NCI-H446 treated with DMSO at 0.1 percent for 48 hours (cell line): ENCODE results near the gene C10orf105.

Experiments used
- DNase-seq: peaks from one replicate; lab custom pipeline; 2025; lab: John Stamatoyannopoulos, UW

The C10orf105 gene

GRCh38 chr10:71697938-71698709 is 21.5 kb downstream of the C10orf105 start:
- DNase-seq = no peak

- no peak for DNase-seq
Measured at GRCh38 chr10:71696628-71697326, 22.8 kb downstream of the C10orf105 start.

GRCh38 chr10:71695502-71696476 is 23.8 kb downstream of the C10orf105 start:
- DNase-seq = no peak

GRCh38 chr10:71694567-71694968 is 25.0 kb downstream of the C10orf105 start:
- no peak for DNase-seq

GRCh38 chr10:71694039-71694501 is 25.5 kb downstream of the C10orf105 start:
- DNase-seq = no peak

- no peak for DNase-seq
Measured at GRCh38 chr10:71693377-71693776, 26.2 kb downstream of the C10orf105 start.

GRCh38 chr10:71692598-71693306 is 26.8 kb downstream of the C10orf105 start:
- DNase-seq = no peak

GRCh38 chr10:71691405-71691804 is 28.2 kb downstream of the C10orf105 start:
- DNase-seq = no peak

GRCh38 chr10:71690094-71690720 is 29.4 kb downstream of the C10orf105 start:
- no peak for DNase-seq

GRCh38 chr10:71688256-71688655 is 31.3 kb downstream of the C10orf105 start:
- no peak for DNase-seq

- DNase-seq = no peak
Measured at GRCh38 chr10:71687480-71687879, 32.1 kb downstream of the C10orf105 start.

GRCh38 chr10:71687077-71687476 is 32.5 kb downstream of the C10orf105 start:
- no peak for DNase-seq

GRCh38 chr10:71685554-71686232 is 33.9 kb downstream of the C10orf105 start:
- DNase-seq = no peak

- DNase-seq = no peak
Measured at GRCh38 chr10:71684356-71685173, 35.0 kb downstream of the C10orf105 start.

- no peak for DNase-seq
Measured at GRCh38 chr10:71683301-71683700, 36.3 kb downstream of the C10orf105 start.

GRCh38 chr10:71681977-71682376 is 37.6 kb downstream of the C10orf105 start:
- DNase-seq = no peak

- DNase-seq = no peak
Measured at GRCh38 chr10:71679425-71679824, 40.2 kb downstream of the C10orf105 start.

GRCh38 chr10:71678057-71678805 is 41.3 kb downstream of the C10orf105 start:
- DNase-seq = no peak

GRCh38 chr10:71677261-71677660 is 42.3 kb downstream of the C10orf105 start:
- no peak for DNase-seq
